HL-60 (cell line): ENCODE measurements around the gene IL1RAPL2.
A peak's percentile ranks its signal among the peaks of the same experiment; 100 is the strongest.
"Not testable (repeated sequence)": the region's sequence is repeated elsewhere in the genome, so short reads cannot be mapped to it uniquely, and the experiment has no call there.

ENCODE experiments used
- DNase-seq, 2 experiments: peaks; one replicate each; pipeline ENCODE4 v3.0.0-alpha.2; 2010 to 2020; ENCODE audit warnings: low read depth in 1 of 2, low spot score in 1 of 2
- H3K27ac ChIP-seq: fragments of 250-450 bp; sonication (Bioruptor Pico); replicated peaks from 2 replicates; pipeline ENCODE4 v1.5.1; 2020; ENCODE audit warnings: mild to moderate bottlenecking, moderate library complexity
- H3K27me3 ChIP-seq: fragments of 250-450 bp; sonication (Bioruptor Pico); 2 replicates; pipeline ENCODE4 v1.5.1; 2021; ENCODE audit warnings: mild to moderate bottlenecking, moderate library complexity; ENCODE audit not compliant: insufficient read depth, poor library complexity, severe bottlenecking
- H3K4me3 ChIP-seq: replicated peaks from 2 replicates; pipeline ENCODE4 v1.5.1; 2011; ENCODE audit warnings: mild to moderate bottlenecking, control low read depth, low read length; ENCODE audit not compliant: insufficient read depth
- GABPA ChIP-seq: IDR thresholded peaks from 2 replicates; pipeline ENCODE4 v1.6.1; 2012; ENCODE audit warnings: low read depth
- POLR2AphosphoS5 ChIP-seq: IDR thresholded peaks from 2 replicates; pipeline ENCODE4 v1.6.1; 2012; ENCODE audit warnings: low read depth
- SPI1 ChIP-seq: IDR thresholded peaks from 2 replicates; pipeline ENCODE4 v1.6.1; 2012; ENCODE audit warnings: low read depth, mild to moderate bottlenecking, borderline replicate concordance
- TF ChIP-seq, protein P1 (sequence below): IDR thresholded peaks from 2 replicates; pipeline ENCODE4 v1.6.1; 2012; ENCODE audit warnings: low read depth; ENCODE audit not compliant: insufficient replicate concordance
- TF ChIP-seq, protein P2 (sequence below): IDR thresholded peaks from one replicate; pipeline ENCODE4 v1.5.1; 2011; ENCODE audit warnings: low read length, control low read depth, inconsistent platforms; ENCODE audit not compliant: insufficient read depth

Gene IL1RAPL2

DNA sequence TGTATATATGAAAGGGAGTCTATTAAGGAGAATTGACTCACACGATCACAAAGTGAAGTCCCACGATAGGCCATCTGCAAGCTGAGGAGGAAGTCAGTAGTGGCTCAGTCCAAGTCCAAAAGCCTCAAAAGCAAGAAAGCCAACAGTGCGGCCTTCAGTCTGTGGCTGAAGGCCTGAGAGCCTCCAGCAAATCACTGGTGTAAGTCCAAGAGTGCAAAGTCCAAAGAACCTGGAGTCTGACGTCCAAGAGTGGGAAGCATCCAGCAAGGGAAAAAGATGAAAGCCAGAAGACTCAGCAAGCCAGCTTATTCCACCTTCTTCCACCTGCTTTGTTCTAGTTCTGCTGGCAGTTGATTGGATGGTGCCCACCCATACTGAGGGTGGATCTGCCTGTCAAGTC lies 104.1 kb downstream of the IL1RAPL2 start:
- no peak for DNase-seq
- H3K27ac ChIP-seq: no peak overlapping the region
- no peak overlapping the region for H3K4me3 ChIP-seq
- H3K27me3 ChIP-seq: peaks cover 4% of the 10 kb centered on the region
- TF ChIP-seq, protein P1, sequence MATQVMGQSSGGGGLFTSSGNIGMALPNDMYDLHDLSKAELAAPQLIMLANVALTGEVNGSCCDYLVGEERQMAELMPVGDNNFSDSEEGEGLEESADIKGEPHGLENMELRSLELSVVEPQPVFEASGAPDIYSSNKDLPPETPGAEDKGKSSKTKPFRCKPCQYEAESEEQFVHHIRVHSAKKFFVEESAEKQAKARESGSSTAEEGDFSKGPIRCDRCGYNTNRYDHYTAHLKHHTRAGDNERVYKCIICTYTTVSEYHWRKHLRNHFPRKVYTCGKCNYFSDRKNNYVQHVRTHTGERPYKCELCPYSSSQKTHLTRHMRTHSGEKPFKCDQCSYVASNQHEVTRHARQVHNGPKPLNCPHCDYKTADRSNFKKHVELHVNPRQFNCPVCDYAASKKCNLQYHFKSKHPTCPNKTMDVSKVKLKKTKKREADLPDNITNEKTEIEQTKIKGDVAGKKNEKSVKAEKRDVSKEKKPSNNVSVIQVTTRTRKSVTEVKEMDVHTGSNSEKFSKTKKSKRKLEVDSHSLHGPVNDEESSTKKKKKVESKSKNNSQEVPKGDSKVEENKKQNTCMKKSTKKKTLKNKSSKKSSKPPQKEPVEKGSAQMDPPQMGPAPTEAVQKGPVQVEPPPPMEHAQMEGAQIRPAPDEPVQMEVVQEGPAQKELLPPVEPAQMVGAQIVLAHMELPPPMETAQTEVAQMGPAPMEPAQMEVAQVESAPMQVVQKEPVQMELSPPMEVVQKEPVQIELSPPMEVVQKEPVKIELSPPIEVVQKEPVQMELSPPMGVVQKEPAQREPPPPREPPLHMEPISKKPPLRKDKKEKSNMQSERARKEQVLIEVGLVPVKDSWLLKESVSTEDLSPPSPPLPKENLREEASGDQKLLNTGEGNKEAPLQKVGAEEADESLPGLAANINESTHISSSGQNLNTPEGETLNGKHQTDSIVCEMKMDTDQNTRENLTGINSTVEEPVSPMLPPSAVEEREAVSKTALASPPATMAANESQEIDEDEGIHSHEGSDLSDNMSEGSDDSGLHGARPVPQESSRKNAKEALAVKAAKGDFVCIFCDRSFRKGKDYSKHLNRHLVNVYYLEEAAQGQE: no peak
- no peak for TF ChIP-seq POLR2AphosphoS5
- no peak for TF ChIP-seq GABPA
- TF ChIP-seq SPI1: no peak
- TF ChIP-seq, protein P2, sequence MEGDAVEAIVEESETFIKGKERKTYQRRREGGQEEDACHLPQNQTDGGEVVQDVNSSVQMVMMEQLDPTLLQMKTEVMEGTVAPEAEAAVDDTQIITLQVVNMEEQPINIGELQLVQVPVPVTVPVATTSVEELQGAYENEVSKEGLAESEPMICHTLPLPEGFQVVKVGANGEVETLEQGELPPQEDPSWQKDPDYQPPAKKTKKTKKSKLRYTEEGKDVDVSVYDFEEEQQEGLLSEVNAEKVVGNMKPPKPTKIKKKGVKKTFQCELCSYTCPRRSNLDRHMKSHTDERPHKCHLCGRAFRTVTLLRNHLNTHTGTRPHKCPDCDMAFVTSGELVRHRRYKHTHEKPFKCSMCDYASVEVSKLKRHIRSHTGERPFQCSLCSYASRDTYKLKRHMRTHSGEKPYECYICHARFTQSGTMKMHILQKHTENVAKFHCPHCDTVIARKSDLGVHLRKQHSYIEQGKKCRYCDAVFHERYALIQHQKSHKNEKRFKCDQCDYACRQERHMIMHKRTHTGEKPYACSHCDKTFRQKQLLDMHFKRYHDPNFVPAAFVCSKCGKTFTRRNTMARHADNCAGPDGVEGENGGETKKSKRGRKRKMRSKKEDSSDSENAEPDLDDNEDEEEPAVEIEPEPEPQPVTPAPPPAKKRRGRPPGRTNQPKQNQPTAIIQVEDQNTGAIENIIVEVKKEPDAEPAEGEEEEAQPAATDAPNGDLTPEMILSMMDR: no peak

DNA sequence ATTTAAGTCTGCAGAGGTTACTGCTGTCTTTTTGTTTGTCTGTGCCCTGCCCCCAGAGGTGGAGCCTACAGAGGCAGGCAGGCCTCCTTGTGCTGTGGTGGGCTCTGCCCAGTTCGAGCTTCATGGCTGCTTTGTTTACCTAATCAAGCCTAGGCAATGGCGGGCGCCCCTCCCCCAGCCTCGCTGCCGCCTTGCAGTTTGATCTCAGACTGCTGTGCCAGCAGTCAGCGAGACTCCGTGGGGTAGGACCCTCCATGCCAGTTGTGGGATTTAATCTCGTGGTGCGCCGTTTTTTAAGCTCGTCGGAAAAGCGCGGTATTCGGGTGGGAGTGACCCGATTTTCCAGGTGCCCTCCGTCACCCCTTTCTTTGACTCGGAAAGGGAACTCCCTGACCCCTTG lies 111.5 kb downstream of the IL1RAPL2 start:
- H3K4me3 ChIP-seq, H3K27ac ChIP-seq, DNase-seq, H3K27me3 ChIP-seq: not testable (repeated sequence)

DNA sequence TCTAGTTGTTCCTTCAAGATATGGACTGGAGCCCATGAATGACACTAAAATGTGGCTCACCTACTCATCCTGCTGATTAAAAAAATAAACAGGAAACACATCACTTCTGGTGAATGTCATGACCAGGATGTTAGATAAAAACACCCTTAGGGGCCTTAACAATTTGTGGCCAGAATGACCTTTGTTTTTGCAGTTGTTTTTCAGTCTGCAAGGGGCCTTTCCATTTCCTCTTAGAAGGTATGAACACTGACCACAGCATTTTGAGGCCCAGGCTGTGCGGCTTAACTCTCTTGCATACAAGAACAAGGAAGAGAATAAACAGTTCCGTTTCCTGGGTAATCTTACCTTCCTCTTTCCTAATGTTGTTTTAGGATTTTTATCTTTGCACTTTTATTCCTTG lies 113.2 kb downstream of the IL1RAPL2 start:
- Histone ChIP-seq H3K4me3 (no peak overlapping the region), H3K27ac (no peak overlapping the region), H3K27me3 (no peaks in the 10 kb centered on the region)
- peak in 1 of 2 experiments; percentile 24 for DNase-seq
- no peak for TF ChIP-seq SPI1
- TF ChIP-seq GABPA: no peak
- TF ChIP-seq POLR2AphosphoS5: no peak
- TF ChIP-seq, protein P1: no peak
- TF ChIP-seq, protein P2: no peak

DNA sequence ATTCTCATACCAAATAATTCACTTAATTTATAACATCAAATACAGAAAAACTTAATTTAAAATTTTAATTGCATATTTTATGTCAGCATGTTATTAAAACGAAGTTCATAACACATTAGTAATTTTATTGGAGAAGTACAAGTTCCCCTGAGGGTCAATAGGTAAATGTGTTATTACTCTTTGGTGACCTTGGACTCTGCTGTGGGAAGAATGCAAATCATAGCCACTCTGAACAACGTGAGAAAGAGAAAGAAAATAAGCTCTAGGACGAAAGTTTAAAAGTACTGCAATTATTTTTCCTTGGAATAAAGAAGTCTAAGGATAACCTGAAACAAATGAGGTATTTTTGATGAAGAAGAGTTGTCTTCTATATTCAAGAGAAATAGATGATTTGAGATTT lies 115.2 kb downstream of the IL1RAPL2 start:
- H3K4me3 ChIP-seq: no peak overlapping the region
- no peaks in the 10 kb centered on the region for H3K27me3 ChIP-seq
- DNase-seq: no peak
- no peak overlapping the region for H3K27ac ChIP-seq
- TF ChIP-seq, protein P2: no peak
- TF ChIP-seq POLR2AphosphoS5 (no peak), SPI1 (no peak), GABPA (no peak)
- TF ChIP-seq, protein P1: no peak
